ENCODE data around the gene SAFB. TPM values are rescaled to one million over a fixed set of nuclear protein-coding genes. Genes with fewer than 3 reads are reported as not detected.

The SAFB gene
- total and polyA plus RNA-seq, 2 of the 4 experiments (the other 2 are of a cell fraction): 18.5 to 41.2 TPM

- in situ Hi-C loops (cut with MboI; ENCODE audit: low sequenced_read_pairs): no loop called here
- H2BK120ac ChIP-seq (ENCODE audit: low read depth, low read length): no peak overlapping the region
- H3K27ac ChIP-seq (ENCODE audit: insufficient read depth, low read length): no peak overlapping the region
- ChIA-PET POLR2A (ENCODE audit: unreplicated experiment) (no interaction called here), CTCF (no interaction called here)
- H4K8ac ChIP-seq (ENCODE audit: low read depth in 2 of 2, low read length in 2 of 2): no peak overlapping the region
- WGBS, 2 experiments (ENCODE audit: extremely low coverage in 2 of 2, insufficient read length in 1 of 2): 95% methylated on average over 39 of the region's 67 CpGs; no CpG with 5 or more reads in 1 of the 2 experiments
- no peak overlapping the region for H3K18ac ChIP-seq (ENCODE audit: low read depth, low read length)
- BruUV-seq (replicated peaks): no TSS peak
- H2AK9ac ChIP-seq (replicated peaks; ENCODE audit: low read depth, low read length, poor library complexity): no peak overlapping the region
- H3K4ac ChIP-seq (ENCODE audit: low read depth, low read length): no peak overlapping the region
- no peaks in the 10 kb centered on the region for H3K9me1 ChIP-seq (ENCODE audit: insufficient read depth, low read length)
- H3K79me1 ChIP-seq (ENCODE audit: low read depth in 1 of 2, low read length in 2 of 2): peaks cover 9 to 13% of the 10 kb centered on the region in 2 experiments; a peak in 3 of 4 replicates
- no peak overlapping the region for H4K91ac ChIP-seq (ENCODE audit: insufficient read depth, low read depth, low read length)
- H2BK15ac ChIP-seq (ENCODE audit: low read depth, low read length): no peak overlapping the region
- H3K27me3 ChIP-seq (ENCODE audit: control insufficient read depth, insufficient read depth, low read length): no peaks in the 10 kb centered on the region
- H2BK20ac ChIP-seq (ENCODE audit: low read depth, low read length): no peak overlapping the region
- dilution Hi-C loops (cut with HindIII; ENCODE audit: low sequenced_read_pairs, unreplicated experiment): no loop called here
- no peak overlapping the region for H2AK5ac ChIP-seq (ENCODE audit: low read depth, low read length)
- intact Hi-C loops (cut with micrococcal nuclease): no loop called here
- H4K20me1 ChIP-seq (ENCODE audit: insufficient read depth, low read length): peaks cover 4% of the 10 kb centered on the region
- H4K5ac ChIP-seq (ENCODE audit: low read depth, low read length): no peak overlapping the region
- H2AFZ ChIP-seq (replicated peaks; ENCODE audit: low read length, poor library complexity): no peak overlapping the region
- no peak overlapping the region for H3K23ac ChIP-seq (ENCODE audit: low read depth, low read length)
- H3K36me3 ChIP-seq (ENCODE audit: control insufficient read depth, insufficient read depth, low read length): peaks cover 87% of the 10 kb centered on the region
- H3K4me3 ChIP-seq (ENCODE audit: insufficient read depth, low read depth, low read length): no peak overlapping the region
- DNase-seq (no peak), ATAC-seq (ENCODE audit: low read depth) (no peak)
- no peak overlapping the region for H3K56ac ChIP-seq (ENCODE audit: extremely low read depth, insufficient read depth, low read length)
- H3K4me1 ChIP-seq (ENCODE audit: control insufficient read depth, insufficient read depth, low read length): no peaks in the 10 kb centered on the region
- no peaks in the 10 kb centered on the region for H3K9me3 ChIP-seq (ENCODE audit: control insufficient read depth, insufficient read depth, low read length)
- H2BK5ac ChIP-seq (ENCODE audit: low read depth, low read length, poor library complexity, severe bottlenecking): no peak overlapping the region
- H3K9ac ChIP-seq (ENCODE audit: low read depth, low read length): no peak overlapping the region
- no peak overlapping the region for H3K14ac ChIP-seq (replicated peaks; ENCODE audit: low read depth, low read length)
- H3K4me2 ChIP-seq (ENCODE audit: low read depth, low read length): no peak overlapping the region
- TF ChIP-seq MAZ (IDR thresholded peaks at IDR 0.05; ENCODE audit: borderline replicate concordance, low read depth, low read length) (no peak), SMC3 (IDR thresholded peaks at IDR 0.05; ENCODE audit: low read depth, low read length) (no peak), CHD1 (IDR thresholded peaks at IDR 0.05; ENCODE audit: low read depth, low read length) (no peak), RAD21 (IDR thresholded peaks at IDR 0.05; ENCODE audit: low read length) (no peak), USF2 (IDR thresholded peaks at IDR 0.05; ENCODE audit: low read depth, low read length) (no peak), NFE2L2 (IDR thresholded peaks at IDR 0.05; ENCODE audit: low read depth, low read length) (no peak), MAFK (IDR thresholded peaks at IDR 0.05; ENCODE audit: low read depth, low read length) (no peak), ELK1 (IDR thresholded peaks at IDR 0.05; ENCODE audit: borderline replicate concordance, low read depth, low read length) (no peak), CEBPB (IDR thresholded peaks at IDR 0.05; ENCODE audit: low read depth, low read length) (no peak), RCOR1 (IDR thresholded peaks at IDR 0.05; ENCODE audit: insufficient replicate concordance, low read length) (no peak), RFX5 (IDR thresholded peaks at IDR 0.05; ENCODE audit: low read depth, low read length) (no peak), CTCF (conservative IDR thresholded peaks at IDR 0.05; ENCODE audit: low read depth, low read length) (no peak), BHLHE40 (IDR thresholded peaks at IDR 0.05; ENCODE audit: low read depth, low read length) (no peak), FOS (IDR thresholded peaks at IDR 0.05; ENCODE audit: low read depth, low read length) (no peak)
These were observed 29.3 kb upstream of the SAFB start for GRCh38 chr19:5593343-5594255.
